D341Med (cell line): ENCODE measurements around the gene TBC1D2.
"Not testable (repeated sequence)": the region's sequence is repeated elsewhere in the genome, so short reads cannot be mapped to it uniquely, and the experiment has no call there.

ENCODE experiments used
- DNase-seq: peaks from one replicate; pipeline ENCODE4 v3.0.0; 2012; ENCODE audit warnings: low spot score

TBC1D2 gene

GRCh38 chr9:98272083-98272482, 16.6 kb upstream of the TBC1D2 start:
- DNase-seq: no peak

- no peak for DNase-seq
These were observed 16.0 kb upstream of the TBC1D2 start for GRCh38 chr9:98271479-98271878.

GRCh38 chr9:98270284-98270683, 14.8 kb upstream of the TBC1D2 start:
- not testable (repeated sequence) for DNase-seq

GRCh38 chr9:98269652-98270051, 14.2 kb upstream of the TBC1D2 start:
- DNase-seq: not testable (repeated sequence)

- DNase-seq: not testable (repeated sequence)
These were observed 12.1 kb upstream of the TBC1D2 start for GRCh38 chr9:98267556-98267955.

GRCh38 chr9:98264516-98264915, 9.1 kb upstream of the TBC1D2 start:
- DNase-seq: no peak

GRCh38 chr9:98263482-98264357, 8.3 kb upstream of the TBC1D2 start:
- DNase-seq: peak; percentile 79

- no peak for DNase-seq
These were observed 7.6 kb upstream of the TBC1D2 start for GRCh38 chr9:98263080-98263479.

- DNase-seq: no peak
These were observed 6.6 kb upstream of the TBC1D2 start for GRCh38 chr9:98262056-98262455.

- DNase-seq: no peak
These were observed 5.2 kb upstream of the TBC1D2 start for GRCh38 chr9:98260635-98261034.

- DNase-seq: no peak
These were observed 4.3 kb upstream of the TBC1D2 start for GRCh38 chr9:98259791-98260190.

- no peak for DNase-seq
These were observed 1.3 kb upstream of the TBC1D2 start for GRCh38 chr9:98256756-98257155.

GRCh38 chr9:98255061-98255577, 330 bp downstream of the TBC1D2 start:
- no peak for DNase-seq

GRCh38 chr9:98254228-98255060, 1.0 kb downstream of the TBC1D2 start:
- DNase-seq: no peak

- no peak for DNase-seq
These were observed 1.9 kb downstream of the TBC1D2 start for GRCh38 chr9:98253565-98253964.

- no peak for DNase-seq
These were observed 3.9 kb downstream of the TBC1D2 start for GRCh38 chr9:98251551-98251950.

GRCh38 chr9:98249771-98250170, 5.7 kb downstream of the TBC1D2 start:
- DNase-seq: no peak

GRCh38 chr9:98248737-98249474, 6.5 kb downstream of the TBC1D2 start:
- no peak for DNase-seq

GRCh38 chr9:98247831-98248657, 7.4 kb downstream of the TBC1D2 start:
- no peak for DNase-seq

- no peak for DNase-seq
These were observed 13.0 kb downstream of the TBC1D2 start for GRCh38 chr9:98242426-98242825.
